Prostate gland (tissue), 2 donors: ENCODE results near the gene GLT1D1.

Source experiments
- POLR2A ChIP-seq: fragments of 450-650 bp; IDR thresholded peaks from one replicate; pipeline ENCODE4 v1.6.1; 2016; ENCODE audit warnings: antibody characterized with exemption, mild to moderate bottlenecking
- TF ChIP-seq, protein P1 (sequence below), 4 experiments: fragments of 200-600 bp in 2 of 4; fragments of 450-650 bp in 2 of 4; sonication (generic) in 2 of 4; IDR thresholded peaks; 1 replicate in 3 of 4; 2 replicates in 1 of 4; pipeline ENCODE4 v1.5.1; 2016 to 2019; ENCODE audit warnings: antibody characterized with exemption in 4 of 4, mild to moderate bottlenecking in 2 of 4, moderate library complexity in 2 of 4

- TF ChIP-seq, protein P1, sequence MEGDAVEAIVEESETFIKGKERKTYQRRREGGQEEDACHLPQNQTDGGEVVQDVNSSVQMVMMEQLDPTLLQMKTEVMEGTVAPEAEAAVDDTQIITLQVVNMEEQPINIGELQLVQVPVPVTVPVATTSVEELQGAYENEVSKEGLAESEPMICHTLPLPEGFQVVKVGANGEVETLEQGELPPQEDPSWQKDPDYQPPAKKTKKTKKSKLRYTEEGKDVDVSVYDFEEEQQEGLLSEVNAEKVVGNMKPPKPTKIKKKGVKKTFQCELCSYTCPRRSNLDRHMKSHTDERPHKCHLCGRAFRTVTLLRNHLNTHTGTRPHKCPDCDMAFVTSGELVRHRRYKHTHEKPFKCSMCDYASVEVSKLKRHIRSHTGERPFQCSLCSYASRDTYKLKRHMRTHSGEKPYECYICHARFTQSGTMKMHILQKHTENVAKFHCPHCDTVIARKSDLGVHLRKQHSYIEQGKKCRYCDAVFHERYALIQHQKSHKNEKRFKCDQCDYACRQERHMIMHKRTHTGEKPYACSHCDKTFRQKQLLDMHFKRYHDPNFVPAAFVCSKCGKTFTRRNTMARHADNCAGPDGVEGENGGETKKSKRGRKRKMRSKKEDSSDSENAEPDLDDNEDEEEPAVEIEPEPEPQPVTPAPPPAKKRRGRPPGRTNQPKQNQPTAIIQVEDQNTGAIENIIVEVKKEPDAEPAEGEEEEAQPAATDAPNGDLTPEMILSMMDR (IDR thresholded peaks at IDR 0.05), result no peak
- TF ChIP-seq POLR2A, result no peak
Observed at GRCh38 chr12:128918481-128919260, 65.4 kb downstream of the GLT1D1 start.
